T-helper 2 cell treated with Interferon-gamma antibody and Interleukin-4, amounts not matched to agents 5 μg/mL and 100 μg/mL, for 36 hours (primary cell): ENCODE data around the gene SLAIN1.

Experiments
- DNase-seq: peaks from one replicate; pipeline ENCODE4 v3.0.0; 2021; ENCODE audit warnings: low spot score
- H3K27ac Mint-ChIP-seq: one replicate; pipeline ENCODE4 v1.8.0; 2021; ENCODE audit warnings: mild to moderate bottlenecking, mixed read lengths
- H3K27me3 Mint-ChIP-seq: one replicate; pipeline ENCODE4 v1.8.0; 2021; ENCODE audit warnings: low read depth, mixed read lengths
- H3K36me3 Mint-ChIP-seq: one replicate; pipeline ENCODE4 v1.8.0; 2021; ENCODE audit warnings: low read depth, mixed read lengths
- H3K4me1 Mint-ChIP-seq: one replicate; pipeline ENCODE4 v1.8.0; 2021; ENCODE audit warnings: low read depth, mixed read lengths
- H3K4me3 Mint-ChIP-seq: one replicate; pipeline ENCODE4 v1.8.0; 2022; ENCODE audit warnings: mild to moderate bottlenecking, moderate library complexity, mixed read lengths
- H3K9me3 Mint-ChIP-seq: one replicate; pipeline ENCODE4 v1.8.0; 2021; ENCODE audit warnings: mixed read lengths

SLAIN1 gene

GRCh38 chr13:77806518-77806917 lies 109.0 kb downstream of the SLAIN1 start:
- Mint-ChIP-seq H3K27me3 (peaks cover 17% of the 10 kb centered on the region), H3K27ac (no peak overlapping the region), H3K36me3 (no peaks in the 10 kb centered on the region), H3K4me1 (peaks cover 3% of the 10 kb centered on the region), H3K9me3 (no peaks in the 10 kb centered on the region), H3K4me3 (no peak overlapping the region)
- DNase-seq, result no peak

DNA sequence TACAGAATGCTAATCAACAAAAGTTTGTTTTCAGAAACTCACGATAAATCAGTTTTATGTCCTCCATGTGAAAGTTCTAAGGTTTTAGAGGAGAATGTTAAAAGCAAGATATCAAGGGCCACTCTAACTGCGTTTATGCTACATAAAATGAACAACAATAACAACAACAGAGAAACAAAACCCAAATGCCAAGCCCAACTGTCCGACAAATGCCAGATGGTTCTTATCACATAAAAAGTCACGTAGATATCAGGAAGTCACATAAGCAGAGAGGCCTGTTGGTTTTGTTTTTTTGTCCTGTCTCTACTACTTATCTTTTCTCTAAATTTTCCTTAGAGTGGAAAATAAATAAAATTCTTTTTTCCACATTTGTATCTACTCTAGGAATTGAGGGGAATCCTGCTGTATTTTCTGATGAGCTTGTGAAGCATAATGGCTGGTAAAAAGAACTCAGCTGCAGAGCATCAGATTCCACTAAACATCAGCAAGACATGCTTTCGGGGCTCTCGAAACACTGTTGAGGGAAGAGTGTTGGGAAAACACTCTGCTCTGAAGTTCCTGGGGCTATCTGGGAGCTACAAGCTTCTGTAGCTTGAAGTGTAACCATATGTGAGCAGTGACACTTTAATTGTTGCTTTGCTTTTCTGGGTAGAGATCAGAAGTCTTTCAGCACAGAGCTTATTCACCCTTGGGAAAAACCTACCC lies 110.1 kb downstream of the SLAIN1 start:
- H3K27ac Mint-ChIP-seq, result no peak overlapping the region
- H3K4me1 Mint-ChIP-seq, result peaks cover 3% of the 10 kb centered on the region
- no peak for DNase-seq
- no peaks in the 10 kb centered on the region for H3K9me3 Mint-ChIP-seq
- no peaks in the 10 kb centered on the region for H3K36me3 Mint-ChIP-seq
- H3K27me3 Mint-ChIP-seq, result peaks cover 15% of the 10 kb centered on the region
- no peak overlapping the region for H3K4me3 Mint-ChIP-seq

- DNase-seq, result no peak
- peaks cover 3% of the 10 kb centered on the region for H3K4me1 Mint-ChIP-seq
- H3K27ac Mint-ChIP-seq, result no peak overlapping the region
- no peaks in the 10 kb centered on the region for H3K36me3 Mint-ChIP-seq
- no peak overlapping the region for H3K4me3 Mint-ChIP-seq
- no peaks in the 10 kb centered on the region for H3K9me3 Mint-ChIP-seq
- peaks cover 15% of the 10 kb centered on the region for H3K27me3 Mint-ChIP-seq
These were observed 112.9 kb downstream of the SLAIN1 start for GRCh38 chr13:77810430-77810829.

- no peak overlapping the region for H3K4me3 Mint-ChIP-seq
- no peaks in the 10 kb centered on the region for H3K9me3 Mint-ChIP-seq
- DNase-seq, result no peak
- H3K27ac Mint-ChIP-seq, result no peak overlapping the region
- peaks cover 3% of the 10 kb centered on the region for H3K4me1 Mint-ChIP-seq
- H3K36me3 Mint-ChIP-seq, result no peaks in the 10 kb centered on the region
- peaks cover 16% of the 10 kb centered on the region for H3K27me3 Mint-ChIP-seq
These were observed 113.4 kb downstream of the SLAIN1 start for GRCh38 chr13:77810878-77811277.

- Mint-ChIP-seq H3K4me3 (no peak overlapping the region), H3K27me3 (peaks cover 19% of the 10 kb centered on the region), H3K27ac (no peak overlapping the region), H3K36me3 (no peaks in the 10 kb centered on the region), H3K9me3 (no peaks in the 10 kb centered on the region), H3K4me1 (peaks cover 3% of the 10 kb centered on the region)
- no peak for DNase-seq
These were observed 113.9 kb downstream of the SLAIN1 start for GRCh38 chr13:77811381-77811780.

- no peak overlapping the region for H3K4me3 Mint-ChIP-seq
- peaks cover 16% of the 10 kb centered on the region for H3K27me3 Mint-ChIP-seq
- H3K4me1 Mint-ChIP-seq, result peaks cover 3% of the 10 kb centered on the region
- no peaks in the 10 kb centered on the region for H3K36me3 Mint-ChIP-seq
- H3K9me3 Mint-ChIP-seq, result no peaks in the 10 kb centered on the region
- no peak overlapping the region for H3K27ac Mint-ChIP-seq
- DNase-seq, result no peak
These were observed 114.5 kb downstream of the SLAIN1 start for GRCh38 chr13:77811981-77812380.
